ENCODE measurements around the gene IP6K2. TPM values are rescaled to one million over a fixed set of nuclear protein-coding genes. Genes with fewer than 3 reads are reported as not detected.

The IP6K2 gene
- polyA plus RNA-seq, 10 donors: 57.4 to 114 (median 77.8) TPM

DNA sequence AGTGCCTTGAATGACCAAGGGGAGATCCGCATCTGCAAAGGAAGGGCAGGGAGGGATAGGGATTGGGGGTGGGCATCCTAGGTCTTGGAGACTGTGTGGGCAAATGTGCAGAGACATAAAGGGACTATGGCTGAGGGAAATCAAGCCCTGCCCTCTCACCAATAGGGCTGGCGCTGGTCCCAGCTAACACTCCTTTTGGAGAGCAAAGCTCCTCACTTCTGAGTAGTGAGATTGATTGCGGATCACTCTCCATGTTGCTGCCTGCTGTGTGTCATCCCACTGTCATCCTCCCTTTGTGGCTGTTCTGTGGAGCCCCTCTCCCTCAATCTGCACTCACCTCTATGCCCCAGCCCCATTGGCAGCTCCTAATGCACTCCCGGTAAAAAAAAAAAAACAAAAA, 52.1 kb downstream of the IP6K2 start:
- DNase-seq: no peak

DNA sequence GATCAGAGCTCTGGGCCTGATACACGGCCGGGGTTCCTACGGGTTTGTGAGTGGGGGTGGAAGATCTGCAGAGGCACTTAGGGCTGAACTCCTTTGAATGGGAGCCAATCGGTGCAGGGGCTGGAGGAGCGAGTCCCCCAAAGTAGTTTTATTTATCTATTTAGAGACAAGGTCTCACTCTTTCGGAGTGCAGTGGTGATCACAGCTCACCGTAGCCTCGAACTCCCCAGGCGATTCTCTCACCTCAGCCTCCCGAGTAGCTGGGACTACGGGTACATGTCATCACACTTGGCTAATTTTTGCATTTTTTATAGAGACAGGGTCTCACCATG, 52.7 kb downstream of the IP6K2 start:
- no peak for DNase-seq

DNA sequence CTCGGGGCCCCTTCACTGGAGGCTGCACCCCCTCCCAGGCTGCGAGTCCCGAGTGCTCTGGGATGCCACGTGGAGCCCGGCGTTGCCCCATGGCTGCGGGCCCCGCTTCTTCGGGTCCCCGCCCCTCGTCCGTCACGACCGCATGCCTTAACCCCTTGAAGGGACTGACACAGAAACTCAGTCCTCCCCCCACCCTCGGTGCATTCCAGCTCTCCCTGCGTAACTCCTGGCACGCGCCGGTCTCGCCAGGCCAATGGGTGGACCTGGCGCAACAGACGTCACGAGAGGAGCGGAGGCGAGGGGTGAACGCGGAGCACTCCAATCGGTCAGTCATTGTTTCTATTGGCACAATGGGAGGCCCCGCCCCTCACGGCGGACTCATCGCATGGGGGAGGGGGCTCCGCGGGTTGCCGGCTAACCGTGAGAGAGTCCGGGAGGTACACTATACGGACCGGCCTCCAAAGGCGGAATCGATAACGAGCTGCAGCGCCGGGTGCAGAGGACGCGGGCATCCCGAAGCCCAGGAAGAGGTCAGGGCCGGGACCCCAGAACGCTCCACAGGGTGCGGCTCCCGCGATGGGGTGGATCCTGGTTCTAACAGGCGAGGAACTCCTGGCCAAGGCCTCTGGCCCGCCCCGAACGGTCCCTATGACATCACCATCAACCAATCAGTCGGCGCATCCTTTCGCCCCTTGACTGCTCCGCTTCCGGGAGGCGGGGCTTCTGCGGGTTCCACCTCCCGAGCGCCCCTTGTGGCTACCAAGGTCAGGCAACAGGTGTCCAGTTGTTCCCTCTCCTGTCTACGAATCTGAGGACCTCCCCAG, 53.3 kb downstream of the IP6K2 start:
- DNase-seq: peak; percentile 87 to 94 (median 90)

DNA sequence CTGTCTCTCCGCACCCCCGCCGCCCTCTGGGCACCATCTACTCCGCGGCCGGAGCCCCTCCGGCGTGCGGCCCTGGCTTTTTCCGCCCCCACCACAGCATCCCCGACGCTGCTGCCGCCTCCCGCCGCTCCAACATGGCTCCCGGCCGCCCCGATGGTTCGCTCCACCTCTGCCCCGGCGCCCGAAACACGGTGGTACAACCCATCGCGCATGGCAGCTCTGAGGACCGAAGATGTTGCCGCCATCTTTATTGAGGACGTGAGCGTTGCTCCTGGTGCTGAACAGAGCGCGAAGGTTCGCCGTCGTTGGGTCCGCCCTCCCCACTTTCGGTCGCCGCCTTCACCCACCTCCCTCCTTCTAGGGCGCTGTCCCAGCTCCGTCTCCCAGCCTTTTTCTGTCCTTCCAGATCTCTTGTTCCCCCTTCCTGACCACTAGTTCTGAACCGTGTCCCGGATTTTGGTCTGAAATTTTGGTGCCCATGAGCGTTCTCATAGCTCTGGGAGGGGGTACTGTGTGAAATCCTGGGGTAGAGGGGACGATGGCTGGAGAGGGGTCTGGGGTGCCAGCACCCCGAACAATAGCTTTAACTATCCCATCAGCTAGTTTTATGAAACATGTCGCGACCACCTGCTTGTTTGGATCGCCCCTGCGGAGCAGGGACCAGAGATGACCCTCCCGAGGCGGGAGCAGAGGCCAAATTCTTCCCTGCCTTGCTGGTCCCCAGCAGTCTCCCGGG, 54.1 kb downstream of the IP6K2 start, which contains the start of gene CELSR3:
Gene CELSR3 (minus strand): TSS at position 134 of the 736 bp plus-strand sequence. CDS start 252 bp downstream, outside the sequence.
- peak; percentile 60 to 83 (median 68) for DNase-seq

DNA sequence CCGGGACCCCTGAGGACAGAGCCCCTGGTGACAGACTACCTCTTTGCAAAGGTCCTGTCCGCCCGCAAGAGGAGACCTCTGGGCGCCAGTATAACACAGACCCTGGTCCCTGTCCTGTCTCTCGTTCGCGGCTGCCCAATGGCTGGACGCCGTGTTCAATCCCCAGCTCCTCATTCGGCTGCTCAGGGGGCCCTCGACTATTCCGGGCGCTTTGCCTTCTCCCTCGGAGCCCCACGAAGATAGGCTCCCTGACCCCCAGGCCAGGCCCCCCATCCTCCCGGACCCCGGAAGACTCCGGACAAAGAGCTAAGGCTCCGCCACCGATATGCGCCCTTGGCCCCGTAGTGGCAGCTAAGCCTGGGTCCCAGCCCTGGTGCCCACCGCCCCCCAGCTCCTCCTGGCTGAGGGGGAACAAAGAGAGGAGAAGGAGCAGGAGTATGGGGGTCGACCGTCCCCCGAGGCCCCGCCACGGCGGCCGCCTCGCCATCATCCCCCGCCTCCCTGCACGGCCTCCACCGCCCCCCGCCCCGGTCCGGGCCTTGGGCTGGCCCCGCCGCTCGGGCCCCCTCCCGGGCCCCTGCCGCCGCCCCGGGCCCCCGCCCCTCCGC, 54.8 kb downstream of the IP6K2 start:
- peak in 1 of 3 donors; percentile 24 for DNase-seq

DNA sequence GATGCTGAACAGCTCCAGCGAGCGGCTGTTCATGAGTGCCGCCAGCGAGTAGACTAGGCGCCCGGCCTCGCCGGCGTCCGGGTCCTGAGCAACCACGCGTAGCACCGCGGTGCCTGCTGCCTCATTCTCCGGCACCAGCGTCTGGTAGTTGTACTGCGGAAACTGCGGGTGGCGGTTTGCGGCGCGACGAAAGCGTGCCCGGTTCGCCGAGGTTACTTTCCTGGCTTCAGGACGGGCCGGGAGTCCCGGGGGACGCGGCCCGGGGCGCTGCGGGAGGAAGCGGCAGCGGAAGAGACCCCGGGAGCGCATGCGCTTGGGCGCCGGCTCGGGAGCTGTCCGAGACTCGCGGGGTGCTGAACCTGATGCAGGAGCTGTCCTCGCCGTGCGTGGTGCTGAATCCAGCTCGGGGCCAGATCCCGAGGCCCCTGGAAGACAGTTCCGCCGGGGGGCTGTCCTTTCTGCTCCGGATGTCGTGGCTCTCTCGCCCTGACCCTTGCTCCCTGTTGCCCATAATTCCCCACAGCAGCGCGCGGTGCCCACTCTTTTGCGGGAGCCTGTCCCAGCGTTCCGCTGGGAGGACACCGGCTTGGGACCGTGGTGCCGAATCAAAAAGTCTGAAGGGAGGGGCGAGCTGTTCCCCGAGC, 55.4 kb downstream of the IP6K2 start:
- DNase-seq: peak; percentile 46 to 85 (median 75)

DNA sequence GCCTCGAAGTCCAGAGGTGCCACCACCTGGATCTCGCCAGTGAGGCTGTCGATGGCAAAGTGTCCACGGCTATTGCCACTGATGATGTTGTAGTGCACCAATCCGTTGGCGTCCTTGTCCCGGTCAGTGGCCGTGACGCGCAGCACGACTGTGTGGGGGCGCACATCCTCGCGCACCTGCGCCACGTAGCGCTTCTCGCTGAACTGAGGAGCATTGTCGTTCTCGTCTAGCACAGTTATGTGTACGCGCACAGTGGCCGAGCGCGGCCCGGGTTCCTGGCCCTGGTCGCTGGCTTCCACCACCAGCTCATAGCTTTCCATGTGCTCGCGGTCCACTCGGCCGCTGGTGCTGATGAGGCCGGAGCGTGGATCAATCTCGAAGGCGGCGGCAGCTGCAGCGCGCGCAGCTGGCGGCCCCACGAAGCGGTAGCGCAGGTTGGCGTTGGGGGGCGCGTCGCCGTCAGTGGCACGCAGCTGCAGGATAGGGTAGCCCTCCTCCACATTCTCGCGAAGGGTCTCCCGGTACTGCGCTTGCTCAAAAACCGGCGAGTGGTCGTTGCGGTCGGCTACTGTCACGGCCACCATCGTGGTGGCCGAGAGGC, 56.1 kb downstream of the IP6K2 start:
- no peak for DNase-seq

DNA sequence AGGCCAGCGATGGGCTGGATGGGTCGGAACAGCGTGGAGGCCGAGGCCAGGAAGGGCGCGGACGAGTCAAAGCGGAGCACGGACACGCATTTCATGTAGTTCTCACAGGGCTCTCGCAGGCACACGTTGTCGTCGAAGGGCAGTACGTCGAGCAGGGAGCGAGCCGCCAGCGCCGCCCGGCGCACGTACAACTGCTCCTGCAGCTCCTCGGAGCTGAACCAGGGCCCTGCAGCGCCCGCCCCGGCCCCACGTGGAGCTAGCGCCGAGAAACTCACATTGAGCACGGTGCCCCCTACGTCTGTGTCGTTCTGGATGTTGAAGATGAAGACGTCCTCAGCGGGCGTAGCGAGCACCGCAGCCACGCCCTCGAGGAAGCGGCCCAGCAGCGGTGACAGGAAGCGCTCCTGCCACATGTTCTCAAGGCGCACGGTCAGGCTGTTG, 60.2 kb downstream of the IP6K2 start:
- DNase-seq: no peak

DNA sequence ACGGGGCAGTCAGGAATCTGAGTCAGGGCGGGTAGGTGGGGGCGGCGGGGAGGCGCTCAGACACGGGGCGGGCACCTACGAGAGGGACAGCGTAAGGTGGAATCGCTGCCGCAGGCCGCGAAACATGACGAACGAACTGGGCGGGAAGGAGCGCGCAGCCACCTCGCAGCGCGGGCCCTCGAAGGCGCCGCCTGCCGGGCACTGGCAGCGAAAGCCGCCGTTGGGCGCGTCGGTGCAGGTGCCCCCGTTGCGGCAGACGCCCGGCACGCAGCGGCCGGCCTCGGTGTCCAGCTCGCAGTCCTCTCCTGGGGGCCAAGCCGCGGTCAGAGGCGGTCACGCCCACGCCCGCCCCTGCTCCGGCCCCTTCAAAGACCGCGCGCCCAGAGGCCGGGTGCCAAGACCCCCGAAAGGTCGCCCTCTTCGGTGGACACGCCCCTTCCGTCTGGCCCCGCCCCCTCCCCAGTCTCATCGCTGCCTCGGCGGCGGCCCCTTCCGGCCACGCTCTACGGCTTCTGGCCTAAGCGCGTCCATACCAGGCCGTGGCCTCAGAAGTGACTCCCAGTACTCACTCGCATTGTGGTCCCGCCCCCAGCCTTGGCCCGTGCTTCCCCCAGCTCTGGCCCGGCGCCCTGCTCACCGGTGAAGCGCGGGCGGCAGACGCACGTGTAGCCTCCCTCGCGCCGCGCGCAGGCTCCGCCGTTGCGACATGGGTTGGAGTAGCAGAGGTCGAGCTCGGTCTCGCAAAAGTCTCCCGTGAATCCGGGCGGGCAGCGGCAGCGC, 60.8 kb downstream of the IP6K2 start:
- peak in 2 of 3 donors; percentile 72 to 89 for DNase-seq

DNA sequence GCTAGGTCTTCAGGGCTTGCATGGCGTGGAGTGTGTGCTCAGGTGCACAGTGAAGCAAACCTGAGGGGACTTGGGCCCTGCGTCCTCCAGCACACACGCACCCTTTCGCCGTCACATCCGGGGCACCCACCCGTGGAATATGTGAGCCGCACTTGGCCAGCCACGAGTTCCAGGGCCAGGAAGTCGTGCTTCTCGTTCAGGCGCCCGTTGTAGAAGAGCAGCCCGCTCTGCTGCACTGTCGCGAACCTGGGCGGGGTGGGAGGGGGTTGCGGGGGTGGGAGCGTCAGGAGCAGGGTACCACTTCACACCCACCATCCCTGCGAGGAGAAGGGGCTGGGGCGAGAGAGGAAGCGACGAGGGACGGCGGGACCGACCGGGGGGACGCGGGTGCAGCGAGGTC, 61.4 kb downstream of the IP6K2 start:
- peak in 1 of 3 donors; percentile 19 for DNase-seq

DNA sequence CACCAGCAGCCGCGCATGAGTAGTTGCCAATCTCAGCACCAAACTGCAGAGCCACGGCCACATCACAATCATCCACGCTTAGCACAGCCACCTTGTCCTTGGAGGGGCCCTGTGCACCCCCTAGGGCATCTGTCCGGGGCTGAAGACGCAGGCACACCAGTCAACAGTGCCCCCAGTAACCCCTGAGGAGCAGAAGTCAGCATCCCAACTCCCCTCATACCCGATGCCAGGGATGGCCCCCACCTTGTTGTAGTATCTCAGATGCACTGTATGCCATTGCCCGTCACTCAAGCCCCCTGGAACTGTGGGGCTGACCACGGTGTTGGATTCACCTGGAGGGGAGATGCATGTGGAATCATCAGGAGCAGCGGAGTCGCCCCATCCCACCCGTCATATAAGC, 62.0 kb downstream of the IP6K2 start:
- DNase-seq: no peak

DNA sequence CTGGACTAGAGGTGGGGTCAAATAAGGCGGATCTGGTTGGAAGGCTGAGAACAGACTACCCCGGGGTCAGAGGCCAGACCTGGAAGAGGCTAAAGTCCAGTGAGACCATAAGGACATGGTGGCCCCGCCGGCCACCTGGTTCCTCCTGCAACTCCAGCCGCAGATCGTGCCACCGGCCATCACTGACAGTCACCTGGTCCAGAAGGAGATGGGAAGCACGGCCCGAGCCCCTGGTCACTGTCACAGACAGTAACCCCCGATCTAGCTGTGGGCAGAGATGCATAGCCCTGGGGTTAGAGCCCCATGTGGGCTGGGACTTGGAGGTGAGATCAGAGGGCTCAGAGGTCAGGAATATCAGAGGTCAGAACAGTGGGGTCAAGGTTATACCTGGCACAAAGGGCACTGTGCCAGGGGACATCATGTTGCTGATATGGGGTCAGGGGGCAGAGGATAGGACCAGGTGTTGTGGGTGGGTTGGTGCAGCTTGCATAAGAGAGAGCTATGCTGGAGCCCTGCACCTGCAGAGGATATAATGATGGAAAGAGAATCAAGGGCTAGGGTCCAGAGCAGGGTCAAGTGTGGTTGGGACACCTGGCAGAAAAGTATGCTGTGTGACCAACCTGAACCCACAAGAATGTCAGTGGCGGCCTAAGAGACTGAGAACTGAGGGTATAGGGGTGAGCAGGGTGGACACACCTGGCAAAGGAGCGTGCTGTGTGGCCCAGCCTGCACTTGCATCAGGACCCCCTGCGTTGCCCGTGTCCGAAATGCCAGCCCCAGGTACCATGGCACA, 63.9 kb downstream of the IP6K2 start:
- DNase-seq: no peak

DNA sequence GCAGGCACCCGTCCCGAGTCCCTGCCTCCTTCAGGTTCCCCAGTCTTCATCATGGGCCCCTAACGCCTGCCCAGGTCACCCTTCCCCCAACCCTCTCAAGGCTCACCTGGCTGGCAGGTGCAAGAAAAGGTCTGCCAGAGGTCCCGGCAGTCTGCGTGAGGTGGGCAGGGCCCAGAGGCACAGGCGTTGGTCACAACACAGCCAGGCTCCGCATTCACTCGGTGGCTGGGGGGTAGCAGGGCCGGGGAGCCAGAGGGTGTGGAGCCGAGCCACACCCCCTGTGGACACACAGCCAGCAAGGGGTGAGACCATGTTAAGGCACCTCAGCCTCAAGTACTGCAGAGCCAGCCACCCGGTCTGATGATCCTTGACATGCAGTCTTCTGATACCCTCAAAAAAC, 65.2 kb downstream of the IP6K2 start:
- no peak for DNase-seq

DNA sequence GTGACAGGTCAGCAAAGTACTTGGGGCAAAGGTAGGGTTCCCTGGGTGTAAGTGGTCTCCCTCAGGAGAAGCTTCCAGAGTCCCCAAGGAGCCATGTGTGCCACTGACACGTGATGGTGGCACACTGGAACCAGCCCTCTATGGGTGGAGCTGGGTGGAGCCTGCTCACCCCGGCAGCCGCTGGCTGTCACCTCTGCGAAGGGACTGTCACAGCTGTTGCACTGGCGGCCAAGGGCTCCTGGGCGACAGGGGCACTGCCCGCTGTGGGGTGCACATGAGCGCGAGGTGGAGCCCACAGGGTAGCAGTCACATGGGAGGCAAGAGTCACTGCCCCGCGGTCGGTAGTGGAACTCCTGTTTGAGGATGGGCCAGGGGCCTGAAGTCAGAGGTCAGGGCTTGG, 66.3 kb downstream of the IP6K2 start:
- no peak for DNase-seq

DNA sequence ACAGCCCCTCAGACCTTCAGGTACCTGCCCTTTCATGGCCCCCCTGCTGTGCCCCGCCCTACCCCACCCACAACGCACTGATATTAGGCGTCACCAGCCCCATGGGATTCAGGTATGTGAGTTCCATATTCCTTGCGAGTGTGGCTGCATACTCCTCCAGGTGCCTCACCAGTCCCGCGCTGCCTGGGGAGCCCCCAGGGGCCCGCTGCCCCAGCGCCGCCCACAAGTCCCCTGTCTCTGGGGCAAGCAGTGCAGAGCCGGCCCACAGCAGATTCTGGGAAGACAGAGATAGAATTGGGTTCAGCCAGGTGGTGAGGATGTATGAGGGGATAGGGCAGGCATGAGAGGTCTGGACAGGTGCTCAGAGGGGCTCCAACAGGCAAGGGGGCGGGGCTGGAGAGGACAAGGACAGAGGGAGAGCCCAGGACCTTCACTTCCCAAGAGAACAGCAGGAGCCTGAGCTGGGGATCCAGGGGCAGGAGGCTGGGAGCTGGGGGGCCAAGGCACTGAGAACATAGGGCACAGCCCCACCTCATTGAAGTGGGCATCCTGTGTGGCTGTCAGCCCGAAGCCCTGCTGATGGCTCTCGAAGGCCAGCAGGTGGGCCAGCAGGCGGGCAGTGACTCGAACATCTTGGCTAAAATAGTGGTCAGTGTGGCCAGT, 68.7 kb downstream of the IP6K2 start:
- DNase-seq: no peak

DNA sequence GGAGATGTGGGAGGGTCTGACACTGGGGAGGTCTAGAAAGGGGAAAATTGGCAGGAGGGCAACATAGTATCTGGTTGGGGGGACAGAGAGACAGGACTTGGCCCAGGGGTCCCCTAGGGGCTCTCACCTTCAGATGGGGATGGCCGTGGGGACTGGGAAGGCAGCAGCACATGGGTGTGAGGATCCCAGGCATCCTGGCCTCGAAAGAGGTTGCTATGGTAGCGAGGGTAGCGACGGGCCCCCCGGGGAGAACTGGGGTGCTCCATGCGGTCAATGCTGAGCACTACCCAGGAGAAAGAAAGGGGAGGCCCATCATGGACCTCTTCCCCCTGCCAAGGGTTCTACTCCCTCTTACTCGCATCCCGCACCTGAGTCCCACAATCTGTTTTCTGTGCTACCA, 69.3 kb downstream of the IP6K2 start:
- DNase-seq: no peak

DNA sequence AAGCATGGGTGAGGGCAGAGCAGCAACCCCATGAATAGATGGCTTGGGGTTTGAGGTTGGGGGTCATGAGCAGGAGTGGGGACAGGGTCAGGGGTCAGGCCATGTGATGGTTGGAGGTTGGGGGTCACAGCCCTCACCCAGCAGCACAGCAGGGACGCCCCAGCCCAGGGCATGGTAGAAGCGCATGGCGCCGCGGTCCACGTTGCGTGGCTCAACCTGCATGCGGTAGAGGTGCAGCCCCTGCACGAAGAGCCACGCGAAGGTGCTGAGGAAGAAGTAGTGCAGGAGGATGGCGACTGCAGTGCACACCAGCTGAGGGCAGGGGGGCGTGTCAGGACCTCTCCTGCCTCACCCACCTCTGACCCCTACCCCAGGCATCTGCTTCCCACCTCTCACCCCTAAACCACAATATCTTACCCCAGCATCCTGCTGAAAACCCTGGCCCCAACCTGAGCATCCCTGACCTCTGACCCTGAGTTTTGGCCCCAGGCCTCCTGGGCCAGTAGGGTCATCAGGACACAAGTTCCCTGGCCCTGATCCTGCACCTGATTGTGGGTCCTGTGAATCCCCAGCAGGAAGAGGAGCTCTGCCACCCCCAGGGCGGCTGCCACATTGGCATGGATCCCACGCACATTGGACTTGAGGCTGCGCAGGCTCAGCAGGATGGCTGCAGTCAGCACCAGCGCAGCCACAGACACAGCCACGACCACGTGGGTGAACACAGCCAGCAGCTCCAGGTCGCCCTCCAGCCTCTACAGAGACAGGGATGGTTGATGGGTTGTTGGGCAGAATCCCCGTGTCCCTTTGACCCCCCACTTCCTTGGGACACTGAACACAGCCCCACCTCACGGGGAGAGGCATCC, 71.9 kb downstream of the IP6K2 start:
- no peak for DNase-seq

DNA sequence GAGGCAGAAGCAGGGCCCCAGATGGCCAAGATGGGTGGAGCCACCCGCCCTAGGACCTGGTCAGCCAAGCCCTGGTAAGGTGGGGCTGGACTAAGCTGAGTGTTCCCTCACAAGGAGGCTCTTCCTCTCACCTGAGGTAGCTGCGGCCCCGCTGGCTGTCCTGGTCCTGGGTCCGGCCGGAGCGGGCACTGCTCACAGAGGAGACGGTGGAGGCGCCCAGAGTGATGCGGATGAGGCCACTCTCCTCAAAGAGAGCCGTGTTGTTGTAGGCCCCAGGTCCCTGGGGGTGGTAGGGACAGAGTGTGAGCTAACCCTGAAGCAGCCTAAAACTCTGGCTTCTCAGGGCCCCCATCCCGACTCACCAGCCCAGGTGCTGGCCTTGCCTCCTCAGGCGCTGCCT, 74.4 kb downstream of the IP6K2 start:
- DNase-seq: no peak

DNA sequence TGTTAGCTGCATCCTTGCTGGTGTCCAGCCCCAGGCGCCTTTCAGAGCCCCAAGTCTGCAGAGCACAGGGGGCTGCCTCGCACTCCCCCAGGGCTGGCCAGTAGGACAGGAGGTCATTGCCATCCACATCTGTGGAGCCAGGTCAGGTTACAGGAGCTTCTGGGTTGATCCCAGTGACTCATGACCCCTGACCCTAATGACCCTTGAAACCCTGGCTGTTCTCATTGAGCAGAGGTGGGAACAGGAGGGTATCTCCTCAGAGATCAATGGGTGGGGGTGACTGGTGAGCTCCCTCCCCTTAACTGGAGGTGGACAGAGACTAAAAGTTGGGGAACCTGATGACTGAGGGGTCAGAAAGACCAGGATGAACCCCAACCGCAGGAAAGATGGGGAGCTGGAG, 75.6 kb downstream of the IP6K2 start:
- DNase-seq: no peak
